Endothelial cell (in vitro differentiated cells): Measurements from ENCODE around the gene ASAP2. TPM values are rescaled to one million over a fixed set of nuclear protein-coding genes. Genes with fewer than 3 reads are reported as not detected.

Experiments
- DNase-seq: peaks from one replicate; pipeline ENCODE4 v3.0.0; 2021; ENCODE audit warnings: low spot score
- H3K27ac Mint-ChIP-seq: one replicate; pipeline ENCODE4 v1.8.0; 2021; ENCODE audit warnings: mixed read lengths, inconsistent platforms; ENCODE audit not compliant: unreplicated experiment
- H3K27me3 Mint-ChIP-seq: one replicate; pipeline ENCODE4 v1.8.0; 2021; ENCODE audit warnings: mild to moderate bottlenecking, moderate library complexity, mixed read lengths, inconsistent platforms; ENCODE audit not compliant: unreplicated experiment
- H3K36me3 Mint-ChIP-seq: one replicate; pipeline ENCODE4 v1.8.0; 2021; ENCODE audit warnings: mild to moderate bottlenecking, low read depth, mixed read lengths, inconsistent platforms; ENCODE audit not compliant: unreplicated experiment
- H3K4me1 Mint-ChIP-seq: one replicate; pipeline ENCODE4 v1.8.0; 2021; ENCODE audit warnings: mild to moderate bottlenecking, mixed read lengths, inconsistent platforms; ENCODE audit not compliant: unreplicated experiment
- H3K4me3 Mint-ChIP-seq: one replicate; pipeline ENCODE4 v1.8.0; 2021; ENCODE audit warnings: mild to moderate bottlenecking, mixed read lengths, inconsistent platforms; ENCODE audit not compliant: unreplicated experiment
- H3K9me3 Mint-ChIP-seq: one replicate; pipeline ENCODE4 v1.8.0; 2021; ENCODE audit warnings: mixed read lengths, inconsistent platforms; ENCODE audit not compliant: unreplicated experiment
- total RNA-seq: library from RNA; stranded (reverse); fragmentation: NEBNext Ultra II Directional; extraction: Animal tissue kit (Norgen Biotek cat#: 25700); gene quantifications from one replicate; pipeline ENCODE4 v1.2.1, GENCODE V29; 2021; ENCODE audit not compliant: unreplicated experiment
- TF ChIP-seq, protein P1 (sequence below): fragments of 200-600 bp; sonication (generic); IDR thresholded peaks from one replicate; pipeline ENCODE4 v1.5.0; 2021; ENCODE audit warnings: antibody characterized with exemption; ENCODE audit not compliant: unreplicated experiment

ASAP2 gene
- total RNA-seq, 1 donor from 2014 or later, result 31.8 TPM

DNA sequence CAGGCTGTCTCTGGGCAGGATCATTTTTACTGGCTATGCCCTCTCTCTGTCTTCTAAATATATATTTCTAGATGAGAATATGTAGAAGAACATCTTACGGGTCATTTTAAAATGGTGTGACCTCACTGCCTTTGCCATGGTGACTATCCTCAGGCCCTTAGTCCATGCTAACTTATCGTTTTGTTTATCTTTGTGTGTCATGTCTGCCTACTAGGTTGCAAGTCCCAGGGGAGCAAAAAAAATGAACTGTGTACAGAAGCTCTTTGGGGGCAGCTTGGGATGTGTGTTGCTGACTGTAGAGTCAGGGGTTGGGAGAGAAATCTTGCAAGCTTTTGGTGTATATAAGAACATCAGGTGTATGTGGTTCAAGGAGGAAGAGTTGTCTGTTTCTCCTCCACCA is 227.9 kb downstream of the ASAP2 start:
- no peaks in the 10 kb centered on the region for H3K4me1 Mint-ChIP-seq
- H3K9me3 Mint-ChIP-seq, result no peaks in the 10 kb centered on the region
- no peak overlapping the region for H3K27ac Mint-ChIP-seq
- peaks cover 14% of the 10 kb centered on the region for H3K36me3 Mint-ChIP-seq
- TF ChIP-seq, protein P1, sequence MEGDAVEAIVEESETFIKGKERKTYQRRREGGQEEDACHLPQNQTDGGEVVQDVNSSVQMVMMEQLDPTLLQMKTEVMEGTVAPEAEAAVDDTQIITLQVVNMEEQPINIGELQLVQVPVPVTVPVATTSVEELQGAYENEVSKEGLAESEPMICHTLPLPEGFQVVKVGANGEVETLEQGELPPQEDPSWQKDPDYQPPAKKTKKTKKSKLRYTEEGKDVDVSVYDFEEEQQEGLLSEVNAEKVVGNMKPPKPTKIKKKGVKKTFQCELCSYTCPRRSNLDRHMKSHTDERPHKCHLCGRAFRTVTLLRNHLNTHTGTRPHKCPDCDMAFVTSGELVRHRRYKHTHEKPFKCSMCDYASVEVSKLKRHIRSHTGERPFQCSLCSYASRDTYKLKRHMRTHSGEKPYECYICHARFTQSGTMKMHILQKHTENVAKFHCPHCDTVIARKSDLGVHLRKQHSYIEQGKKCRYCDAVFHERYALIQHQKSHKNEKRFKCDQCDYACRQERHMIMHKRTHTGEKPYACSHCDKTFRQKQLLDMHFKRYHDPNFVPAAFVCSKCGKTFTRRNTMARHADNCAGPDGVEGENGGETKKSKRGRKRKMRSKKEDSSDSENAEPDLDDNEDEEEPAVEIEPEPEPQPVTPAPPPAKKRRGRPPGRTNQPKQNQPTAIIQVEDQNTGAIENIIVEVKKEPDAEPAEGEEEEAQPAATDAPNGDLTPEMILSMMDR, result no peak
- no peak overlapping the region for H3K4me3 Mint-ChIP-seq
- no peak for DNase-seq
- no peaks in the 10 kb centered on the region for H3K27me3 Mint-ChIP-seq

DNA sequence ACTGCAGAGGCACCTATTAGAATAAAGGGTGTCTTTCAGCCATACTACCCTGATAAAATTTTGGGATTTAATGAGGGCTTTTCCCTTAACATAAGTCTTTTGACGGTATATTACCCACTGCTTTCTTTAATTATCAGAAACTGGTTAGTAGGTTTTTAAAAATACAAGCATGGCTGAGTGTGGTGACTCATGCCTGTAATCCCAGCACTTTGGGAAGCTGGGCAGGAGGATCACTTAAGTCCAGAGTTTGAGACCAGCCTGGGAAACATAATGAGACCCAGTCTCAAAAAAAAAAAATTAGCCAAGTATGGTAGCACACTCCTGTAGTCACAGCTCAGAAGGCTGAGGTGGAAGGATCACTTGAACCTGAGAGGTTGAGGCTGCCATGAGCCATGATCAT is 232.9 kb downstream of the ASAP2 start:
- Mint-ChIP-seq H3K9me3 (no peaks in the 10 kb centered on the region), H3K27ac (no peak overlapping the region), H3K36me3 (peaks cover 17% of the 10 kb centered on the region), H3K4me1 (no peaks in the 10 kb centered on the region), H3K27me3 (no peaks in the 10 kb centered on the region), H3K4me3 (no peak overlapping the region)
- TF ChIP-seq, protein P1, result no peak
- DNase-seq, result no peak

DNA sequence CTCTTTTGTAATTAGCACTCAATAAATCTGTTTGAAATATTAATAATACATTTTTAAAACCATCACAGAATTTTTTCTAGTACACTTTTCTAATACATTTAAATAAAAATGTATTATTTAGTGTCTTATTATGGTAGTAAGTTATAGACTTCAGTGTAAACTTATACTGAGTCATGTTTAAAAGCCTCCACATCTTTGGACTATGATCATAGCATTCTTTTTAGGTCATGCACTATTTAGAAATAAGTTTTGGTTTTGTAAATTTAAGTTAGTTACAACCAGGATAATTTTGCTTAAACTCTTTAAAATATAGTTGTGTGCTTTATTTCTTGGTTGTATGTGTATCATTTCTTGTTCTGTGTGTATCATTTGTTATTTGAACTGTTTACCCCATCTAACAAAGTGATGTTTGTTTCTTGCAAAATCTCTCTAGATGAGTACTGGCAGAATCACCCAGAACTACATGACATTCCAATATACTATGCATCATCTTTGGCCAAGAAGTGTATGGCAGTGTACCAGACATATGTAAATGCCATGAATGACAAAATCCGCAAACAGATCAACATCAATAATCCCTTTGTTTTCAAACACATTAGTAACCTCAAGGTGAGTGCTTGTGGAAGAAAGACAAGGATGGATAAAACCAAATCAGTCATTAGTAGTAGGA is 233.6 kb downstream of the ASAP2 start:
- H3K36me3 Mint-ChIP-seq, result peaks cover 22% of the 10 kb centered on the region
- no peaks in the 10 kb centered on the region for H3K27me3 Mint-ChIP-seq
- H3K4me3 Mint-ChIP-seq, result no peak overlapping the region
- no peak overlapping the region for H3K27ac Mint-ChIP-seq
- no peak for DNase-seq
- no peaks in the 10 kb centered on the region for H3K9me3 Mint-ChIP-seq
- H3K4me1 Mint-ChIP-seq, result no peaks in the 10 kb centered on the region
- TF ChIP-seq, protein P1, result no peak

DNA sequence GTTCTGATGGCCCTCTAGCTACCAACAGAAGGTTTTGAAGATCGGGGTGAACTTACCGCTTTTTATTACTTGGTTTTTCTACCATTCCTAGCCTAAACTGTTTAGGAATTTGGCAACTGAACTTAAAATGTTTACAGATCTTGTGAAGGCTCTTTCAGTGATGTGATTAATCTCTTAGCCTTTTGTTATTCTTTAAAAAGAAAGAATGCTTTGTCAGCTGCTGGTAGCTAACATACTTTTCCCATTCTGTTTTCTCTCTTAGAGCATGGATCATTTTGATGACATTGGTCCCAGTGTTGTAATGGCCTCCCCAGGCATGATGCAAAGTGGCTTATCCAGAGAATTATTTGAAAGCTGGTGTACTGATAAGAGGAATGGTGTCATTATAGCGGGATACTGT is 234.9 kb downstream of the ASAP2 start:
- Mint-ChIP-seq H3K27ac (no peak overlapping the region), H3K9me3 (no peaks in the 10 kb centered on the region), H3K4me3 (no peak overlapping the region), H3K4me1 (no peaks in the 10 kb centered on the region), H3K36me3 (peaks cover 27% of the 10 kb centered on the region), H3K27me3 (no peaks in the 10 kb centered on the region)
- no peak for DNase-seq
- TF ChIP-seq, protein P1, result no peak

DNA sequence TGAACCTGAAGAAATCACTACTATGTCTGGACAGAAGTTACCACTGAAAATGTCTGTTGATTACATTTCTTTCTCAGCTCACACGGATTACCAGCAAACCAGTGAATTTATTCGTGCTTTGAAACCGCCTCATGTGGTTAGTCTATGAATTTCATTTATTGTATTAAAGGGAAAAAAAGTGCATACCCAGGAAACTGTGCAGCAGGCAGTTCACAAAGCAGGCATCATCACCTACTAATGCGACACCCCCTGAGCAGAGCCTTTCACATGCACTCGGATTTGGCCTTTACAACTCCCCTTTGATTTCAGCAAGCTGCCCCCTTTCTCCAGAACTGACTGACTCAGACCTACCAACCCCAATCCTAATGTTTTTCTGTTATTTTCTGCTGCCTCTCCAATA is 236.9 kb downstream of the ASAP2 start:
- peaks cover 29% of the 10 kb centered on the region for H3K36me3 Mint-ChIP-seq
- no peak overlapping the region for H3K4me3 Mint-ChIP-seq
- H3K9me3 Mint-ChIP-seq, result no peaks in the 10 kb centered on the region
- DNase-seq, result no peak
- TF ChIP-seq, protein P1, result no peak
- no peak overlapping the region for H3K27ac Mint-ChIP-seq
- H3K4me1 Mint-ChIP-seq, result no peaks in the 10 kb centered on the region
- H3K27me3 Mint-ChIP-seq, result no peaks in the 10 kb centered on the region
